ENCODE data around the gene PRKAR1B.

Gene PRKAR1B

DNA sequence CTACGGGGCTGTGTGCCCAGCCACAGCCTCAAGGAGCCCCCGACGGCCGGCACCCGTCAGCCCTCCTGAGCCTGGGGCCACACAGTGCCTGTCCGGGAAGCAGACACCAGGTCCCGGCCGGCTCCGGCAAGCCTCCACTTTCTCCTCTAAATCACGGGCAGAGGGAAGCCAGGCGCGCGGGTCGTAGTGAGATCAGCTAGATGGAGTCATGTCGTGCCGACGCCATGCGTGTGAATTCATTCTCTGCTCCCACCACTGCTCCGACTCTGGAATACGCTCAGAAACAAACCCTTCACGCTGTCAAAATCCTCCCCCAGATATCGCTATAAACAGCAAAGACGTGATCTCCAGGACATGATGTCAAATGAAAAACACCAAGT is 94.3 kb downstream of the PRKAR1B start (continued):
- TF ChIP-seq ZNF302 (tag by site-specific recombination; IDR thresholded peaks at IDR 0.05; ENCODE audit: low read depth) (no peak), ZNF23 (tag by site-specific recombination; IDR thresholded peaks at IDR 0.05; ENCODE audit: borderline replicate concordance) (no peak), ZNF791 (tag by site-specific recombination; IDR thresholded peaks at IDR 0.05) (no peak), ZNF692 (tag by site-specific recombination; IDR thresholded peaks at IDR 0.05) (no peak), ZBTB6 (tag by site-specific recombination; IDR thresholded peaks at IDR 0.05) (no peak), ZNF837 (tag by site-specific recombination; IDR thresholded peaks at IDR 0.05) (no peak), ZNF549 (tag by site-specific recombination; IDR thresholded peaks at IDR 0.05) (no peak), ZIC2 (tag by site-specific recombination; IDR thresholded peaks at IDR 0.05) (no peak)

DNA sequence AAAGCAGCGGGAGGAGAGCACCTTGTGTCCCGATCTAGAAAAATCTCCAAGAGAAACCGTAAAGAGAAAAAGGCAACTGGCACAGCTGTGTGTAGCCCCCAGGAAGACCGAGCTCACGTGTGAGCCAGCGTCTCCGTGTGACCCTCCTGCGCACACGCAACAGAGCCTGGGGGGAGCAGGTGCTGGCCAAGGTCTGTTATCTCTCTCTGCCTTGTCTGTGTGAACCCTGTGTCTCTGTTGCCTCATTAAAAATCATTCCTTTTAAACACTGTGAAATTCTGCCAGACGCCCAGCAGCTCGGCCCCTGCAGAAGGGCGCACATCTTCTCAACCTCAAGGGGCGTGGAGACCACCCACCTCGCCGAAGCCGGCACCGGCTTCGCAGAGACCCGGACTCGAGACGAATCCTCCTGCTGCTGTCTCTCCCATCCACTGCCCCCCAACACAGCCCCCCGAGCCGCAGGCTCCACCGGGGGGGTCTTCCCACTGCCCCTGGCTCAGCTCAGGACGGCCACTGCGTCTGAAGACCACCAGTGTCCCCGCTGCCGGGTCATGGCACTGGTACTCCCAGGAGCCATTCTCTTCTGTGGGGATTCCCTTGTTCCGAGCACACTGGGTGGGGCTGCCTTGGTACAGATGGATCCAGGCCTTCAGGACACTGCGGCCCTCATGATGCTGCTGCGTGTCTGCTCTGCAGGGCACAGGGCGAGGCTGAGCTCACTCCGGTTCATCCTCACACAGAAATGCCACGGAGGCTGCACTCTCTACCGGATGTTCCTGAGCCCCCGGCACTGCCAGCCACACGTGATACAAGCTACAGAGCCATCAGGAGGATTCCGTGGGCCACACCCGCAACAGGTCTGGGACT is 94.9 kb downstream of the PRKAR1B start:
- CTCF ChIA-PET = interaction anchor here (0.6 to 0.8 kb wide), 2 partner anchors 321 to 413 kb away, joined by 4 to 7 read pairs; no protein-coding TSS in a partner anchor
- Histone ChIP-seq H3K4me1 (ENCODE audit: control insufficient read depth, insufficient read depth, low read length) (no peaks in the 10 kb centered on the region), H3K27ac (ENCODE audit: extremely low read depth, low read depth, low read length) (no peak overlapping the region), H3K4me3 (ENCODE audit: low read depth, low read length) (no peak overlapping the region), H3K9me3 (ENCODE audit: control insufficient read depth, insufficient read depth, low read depth, low read length) (no peaks in the 10 kb centered on the region), H3K36me3 (ENCODE audit: control insufficient read depth in 2 of 2, insufficient read depth in 1 of 2, low read length in 2 of 2) (no peaks in the 10 kb centered on the region)
- TF ChIP-seq, protein P1, sequence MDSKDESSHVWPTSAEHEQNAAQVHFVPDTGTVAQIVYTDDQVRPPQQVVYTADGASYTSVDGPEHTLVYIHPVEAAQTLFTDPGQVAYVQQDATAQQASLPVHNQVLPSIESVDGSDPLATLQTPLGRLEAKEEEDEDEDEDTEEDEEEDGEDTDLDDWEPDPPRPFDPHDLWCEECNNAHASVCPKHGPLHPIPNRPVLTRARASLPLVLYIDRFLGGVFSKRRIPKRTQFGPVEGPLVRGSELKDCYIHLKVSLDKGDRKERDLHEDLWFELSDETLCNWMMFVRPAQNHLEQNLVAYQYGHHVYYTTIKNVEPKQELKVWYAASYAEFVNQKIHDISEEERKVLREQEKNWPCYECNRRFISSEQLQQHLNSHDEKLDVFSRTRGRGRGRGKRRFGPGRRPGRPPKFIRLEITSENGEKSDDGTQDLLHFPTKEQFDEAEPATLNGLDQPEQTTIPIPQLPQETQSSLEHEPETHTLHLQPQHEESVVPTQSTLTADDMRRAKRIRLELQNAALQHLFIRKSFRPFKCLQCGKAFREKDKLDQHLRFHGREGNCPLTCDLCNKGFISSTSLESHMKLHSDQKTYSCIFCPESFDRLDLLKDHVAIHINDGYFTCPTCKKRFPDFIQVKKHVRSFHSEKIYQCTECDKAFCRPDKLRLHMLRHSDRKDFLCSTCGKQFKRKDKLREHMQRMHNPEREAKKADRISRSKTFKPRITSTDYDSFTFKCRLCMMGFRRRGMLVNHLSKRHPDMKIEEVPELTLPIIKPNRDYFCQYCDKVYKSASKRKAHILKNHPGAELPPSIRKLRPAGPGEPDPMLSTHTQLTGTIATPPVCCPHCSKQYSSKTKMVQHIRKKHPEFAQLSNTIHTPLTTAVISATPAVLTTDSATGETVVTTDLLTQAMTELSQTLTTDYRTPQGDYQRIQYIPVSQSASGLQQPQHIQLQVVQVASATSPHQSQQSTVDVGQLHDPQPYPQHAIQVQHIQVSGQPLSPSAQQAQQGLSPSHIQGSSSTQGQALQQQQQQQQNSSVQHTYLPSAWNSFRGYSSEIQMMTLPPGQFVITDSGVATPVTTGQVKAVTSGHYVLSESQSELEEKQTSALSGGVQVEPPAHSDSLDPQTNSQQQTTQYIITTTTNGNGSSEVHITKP (tag by site-specific recombination; IDR thresholded peaks at IDR 0.05) = no peak
- TF ChIP-seq KLF1 (tag by site-specific recombination; IDR thresholded peaks at IDR 0.05) (no peak), ZNF211 (tag by site-specific recombination; IDR thresholded peaks at IDR 0.05; ENCODE audit: low read depth) (no peak), ZNF654 (tag by site-specific recombination; IDR thresholded peaks at IDR 0.05; ENCODE audit: low read depth) (no peak), ZNF184 (tag by site-specific recombination; IDR thresholded peaks at IDR 0.05) (no peak), ZNF214 (tag by site-specific recombination; IDR thresholded peaks at IDR 0.05; ENCODE audit: borderline replicate concordance) (no peak), ZNF777 (tag by site-specific recombination; IDR thresholded peaks at IDR 0.05; ENCODE audit: borderline replicate concordance) (no peak)
- POLR2A ChIA-PET = no interaction called here

DNA sequence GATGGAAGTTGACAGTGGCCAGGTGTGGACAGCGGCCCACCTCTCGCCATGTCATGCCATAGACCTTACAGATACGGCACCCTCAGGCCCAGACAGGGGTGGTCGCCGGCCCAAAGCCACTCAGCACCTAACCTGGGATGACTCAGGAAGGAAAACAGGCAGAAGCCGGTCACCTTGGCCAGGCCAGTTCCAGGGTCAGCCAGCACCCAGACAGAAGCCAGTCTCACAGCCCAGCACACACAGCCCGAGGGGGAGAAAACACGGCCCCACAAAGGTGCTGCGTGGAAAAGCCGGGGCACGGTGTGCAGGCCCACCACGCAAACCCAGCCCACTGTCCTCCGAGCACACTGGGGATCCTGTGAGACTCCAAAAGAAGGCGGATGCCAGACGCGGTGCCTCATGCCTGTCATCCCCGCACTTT is 95.8 kb downstream of the PRKAR1B start:
- ChIA-PET CTCF (interaction anchor here (0.6 to 0.7 kb wide), 2 partner anchors 299 to 414 kb away, joined by 3 to 4 read pairs; no protein-coding TSS in a partner anchor), POLR2A (interaction anchor here (0.6 kb wide), 1 partner anchor 9 kb away, joined by 3 read pairs; no protein-coding TSS in a partner anchor)
- TF ChIP-seq, protein P2, sequence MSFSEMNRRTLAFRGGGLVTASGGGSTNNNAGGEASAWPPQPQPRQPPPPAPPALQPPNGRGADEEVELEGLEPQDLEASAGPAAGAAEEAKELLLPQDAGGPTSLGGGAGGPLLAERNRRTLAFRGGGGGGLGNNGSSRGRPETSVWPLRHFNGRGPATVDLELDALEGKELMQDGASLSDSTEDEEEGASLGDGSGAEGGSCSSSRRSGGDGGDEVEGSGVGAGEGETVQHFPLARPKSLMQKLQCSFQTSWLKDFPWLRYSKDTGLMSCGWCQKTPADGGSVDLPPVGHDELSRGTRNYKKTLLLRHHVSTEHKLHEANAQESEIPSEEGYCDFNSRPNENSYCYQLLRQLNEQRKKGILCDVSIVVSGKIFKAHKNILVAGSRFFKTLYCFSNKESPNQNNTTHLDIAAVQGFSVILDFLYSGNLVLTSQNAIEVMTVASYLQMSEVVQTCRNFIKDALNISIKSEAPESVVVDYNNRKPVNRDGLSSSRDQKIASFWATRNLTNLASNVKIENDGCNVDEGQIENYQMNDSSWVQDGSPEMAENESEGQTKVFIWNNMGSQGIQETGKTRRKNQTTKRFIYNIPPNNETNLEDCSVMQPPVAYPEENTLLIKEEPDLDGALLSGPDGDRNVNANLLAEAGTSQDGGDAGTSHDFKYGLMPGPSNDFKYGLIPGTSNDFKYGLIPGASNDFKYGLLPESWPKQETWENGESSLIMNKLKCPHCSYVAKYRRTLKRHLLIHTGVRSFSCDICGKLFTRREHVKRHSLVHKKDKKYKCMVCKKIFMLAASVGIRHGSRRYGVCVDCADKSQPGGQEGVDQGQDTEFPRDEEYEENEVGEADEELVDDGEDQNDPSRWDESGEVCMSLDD (tag by site-specific recombination; IDR thresholded peaks at IDR 0.05) = no peak
- TF ChIP-seq ZBTB1 (tag by site-specific recombination; IDR thresholded peaks at IDR 0.05) (no peak), ZSCAN30 (tag by site-specific recombination; IDR thresholded peaks at IDR 0.05) (no peak)
- TF ChIP-seq, protein P3, sequence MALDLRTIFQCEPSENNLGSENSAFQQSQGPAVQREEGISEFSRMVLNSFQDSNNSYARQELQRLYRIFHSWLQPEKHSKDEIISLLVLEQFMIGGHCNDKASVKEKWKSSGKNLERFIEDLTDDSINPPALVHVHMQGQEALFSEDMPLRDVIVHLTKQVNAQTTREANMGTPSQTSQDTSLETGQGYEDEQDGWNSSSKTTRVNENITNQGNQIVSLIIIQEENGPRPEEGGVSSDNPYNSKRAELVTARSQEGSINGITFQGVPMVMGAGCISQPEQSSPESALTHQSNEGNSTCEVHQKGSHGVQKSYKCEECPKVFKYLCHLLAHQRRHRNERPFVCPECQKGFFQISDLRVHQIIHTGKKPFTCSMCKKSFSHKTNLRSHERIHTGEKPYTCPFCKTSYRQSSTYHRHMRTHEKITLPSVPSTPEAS (tag by site-specific recombination; IDR thresholded peaks at IDR 0.05) = no peak
- TF ChIP-seq, protein P4, sequence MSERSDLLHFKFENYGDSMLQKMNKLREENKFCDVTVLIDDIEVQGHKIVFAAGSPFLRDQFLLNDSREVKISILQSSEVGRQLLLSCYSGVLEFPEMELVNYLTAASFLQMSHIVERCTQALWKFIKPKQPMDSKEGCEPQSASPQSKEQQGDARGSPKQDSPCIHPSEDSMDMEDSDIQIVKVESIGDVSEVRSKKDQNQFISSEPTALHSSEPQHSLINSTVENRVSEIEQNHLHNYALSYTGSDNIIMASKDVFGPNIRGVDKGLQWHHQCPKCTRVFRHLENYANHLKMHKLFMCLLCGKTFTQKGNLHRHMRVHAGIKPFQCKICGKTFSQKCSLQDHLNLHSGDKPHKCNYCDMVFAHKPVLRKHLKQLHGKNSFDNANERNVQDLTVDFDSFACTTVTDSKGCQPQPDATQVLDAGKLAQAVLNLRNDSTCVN (tag by site-specific recombination; optimal IDR thresholded peaks at IDR 0.05) = no peak

More for the DNA sequence above, 95.8 kb downstream of the PRKAR1B start:
- no peaks in the 10 kb centered on the region for H3K4me1 ChIP-seq (ENCODE audit: control insufficient read depth, insufficient read depth, low read length)
- H3K27ac ChIP-seq (ENCODE audit: extremely low read depth, low read depth, low read length) = no peak overlapping the region
- no peak overlapping the region for H3K4me3 ChIP-seq (ENCODE audit: low read depth, low read length)
- no peaks in the 10 kb centered on the region for H3K9me3 ChIP-seq (ENCODE audit: control insufficient read depth, insufficient read depth, low read depth, low read length)
- H3K36me3 ChIP-seq (ENCODE audit: control insufficient read depth in 2 of 2, insufficient read depth in 1 of 2, low read length in 2 of 2) = no peaks in the 10 kb centered on the region
